Measurements from ENCODE around the gene FOXN3. TPM values are rescaled to one million over a fixed set of nuclear protein-coding genes. Genes with fewer than 3 reads are reported as not detected.

FOXN3 gene
- total and polyA plus RNA-seq, 8 donors: 8.8 to 58.0 (median 31.7) TPM

DNA sequence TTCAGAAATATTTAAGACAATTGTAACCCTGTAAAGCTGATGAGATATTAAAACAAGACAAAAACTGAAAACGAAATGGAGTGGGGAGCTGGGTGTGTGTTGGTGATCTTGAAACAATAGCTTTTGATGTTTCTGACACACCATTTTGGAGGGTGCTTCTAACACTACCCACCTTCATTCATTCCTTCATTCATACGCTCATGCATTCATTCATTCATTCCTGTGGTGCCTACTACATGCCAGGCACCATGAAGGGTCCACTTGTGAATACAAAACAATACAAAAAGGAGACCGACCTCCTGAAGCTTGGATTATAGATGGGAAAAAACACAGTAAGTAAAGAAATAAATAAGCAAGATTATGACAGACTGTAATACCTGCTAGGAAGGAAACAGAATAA lies 60.5 kb downstream of the FOXN3 start:
- Histone ChIP-seq H3K36me3 (no peaks in the 10 kb centered on the region), H3K27ac (no peak overlapping the region), H3K9me3 (no peaks in the 10 kb centered on the region), H3K4me3 (no peak overlapping the region), H3K27me3 (no peaks in the 10 kb centered on the region), H3K4me1 (peaks cover 12 to 23% (median 15%) of the 10 kb centered on the region in 3 donors)
- TF ChIP-seq CTCF (IDR thresholded peaks at IDR 0.05): no peak
- no peak for DNase-seq
- no peak for FAIRE-seq
- WGBS, 2 donors: 69 to 72% methylated on average over 3 of the region's 3 CpGs
- intact Hi-C loops (cut with DNase I): no loop called here
- no peak for ATAC-seq

DNA sequence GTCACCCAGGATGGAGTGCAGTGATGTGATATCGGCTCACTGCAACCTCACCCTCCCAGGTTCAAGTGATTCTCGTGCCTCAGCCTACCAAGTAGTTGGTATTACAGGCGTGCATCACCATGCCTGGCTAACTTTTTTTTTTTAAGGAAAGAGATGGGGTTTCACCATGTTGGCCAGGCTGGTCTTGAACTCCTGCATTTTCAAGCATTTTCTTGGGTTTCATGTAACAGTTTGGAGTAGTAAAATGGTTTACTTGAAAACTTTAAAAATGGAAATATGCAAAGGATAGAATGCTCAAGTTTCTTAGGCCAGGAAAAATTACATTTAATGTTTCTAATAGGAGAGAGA lies 63.3 kb downstream of the FOXN3 start:
- ATAC-seq (no peak), DNase-seq (no peak), FAIRE-seq (no peak)
- H3K4me3 ChIP-seq: no peak overlapping the region
- H3K4me1 ChIP-seq: peaks cover 12 to 39% (median 26%) of the 10 kb centered on the region in 3 donors
- no peaks in the 10 kb centered on the region for H3K36me3 ChIP-seq
- intact Hi-C loops (cut with DNase I): no loop called here
- H3K27me3 ChIP-seq: no peaks in the 10 kb centered on the region
- H3K9me3 ChIP-seq: no peaks in the 10 kb centered on the region
- TF ChIP-seq CTCF (IDR thresholded peaks at IDR 0.05): no peak
- WGBS, 2 donors: 95 to 98% methylated on average over 3 of the region's 3 CpGs
- no peak overlapping the region for H3K27ac ChIP-seq

- intact Hi-C loops (cut with DNase I): no loop called here
- no peak for DNase-seq
- peaks cover 12 to 39% (median 26%) of the 10 kb centered on the region in 3 donors for H3K4me1 ChIP-seq
- H3K9me3 ChIP-seq: no peaks in the 10 kb centered on the region
- TF ChIP-seq CTCF (IDR thresholded peaks at IDR 0.05): no peak
- ATAC-seq: no peak
- no peak for FAIRE-seq
- WGBS, 2 donors: 82 to 83% methylated on average over 6 of the region's 6 CpGs
- H3K27me3 ChIP-seq: no peaks in the 10 kb centered on the region
- no peak overlapping the region for H3K4me3 ChIP-seq
- no peak overlapping the region for H3K27ac ChIP-seq
- no peaks in the 10 kb centered on the region for H3K36me3 ChIP-seq
Observed at GRCh38 chr14:89352976-89353765, 63.9 kb downstream of the FOXN3 start.

- FAIRE-seq: no peak
- WGBS, 2 donors: 11 to 14% methylated on average over 15 of the region's 15 CpGs
- H3K27me3 ChIP-seq: no peaks in the 10 kb centered on the region
- TF ChIP-seq CTCF (IDR thresholded peaks at IDR 0.05): no peak
- peaks cover 12 to 34% (median 26%) of the 10 kb centered on the region in 3 donors for H3K4me1 ChIP-seq
- peak in 5 of 6 donors; percentile 50 to 77 (median 59) for DNase-seq
- no peaks in the 10 kb centered on the region for H3K36me3 ChIP-seq
- no peaks in the 10 kb centered on the region for H3K9me3 ChIP-seq
- peak overlapping the region in 1 of 4 donors; percentile 6 for H3K4me3 ChIP-seq
- intact Hi-C loops (cut with DNase I): no loop called here
- H3K27ac ChIP-seq: peak overlapping the region in 3 of 4 donors; percentile 47 to 73 (median 50)
- ATAC-seq: peak; percentile 38 to 84 (median 69)
Observed at GRCh38 chr14:89351516-89352404, 65.3 kb downstream of the FOXN3 start.

All from pancreas (tissue), 10 donors.